Measurements from ENCODE around the gene CLN6. TPM values are rescaled to one million over a fixed set of nuclear protein-coding genes. Genes with fewer than 3 reads are reported as not detected.

Gene CLN6
- total RNA-seq, 1 donor from 2014 or later, result 24.4 TPM

DNA sequence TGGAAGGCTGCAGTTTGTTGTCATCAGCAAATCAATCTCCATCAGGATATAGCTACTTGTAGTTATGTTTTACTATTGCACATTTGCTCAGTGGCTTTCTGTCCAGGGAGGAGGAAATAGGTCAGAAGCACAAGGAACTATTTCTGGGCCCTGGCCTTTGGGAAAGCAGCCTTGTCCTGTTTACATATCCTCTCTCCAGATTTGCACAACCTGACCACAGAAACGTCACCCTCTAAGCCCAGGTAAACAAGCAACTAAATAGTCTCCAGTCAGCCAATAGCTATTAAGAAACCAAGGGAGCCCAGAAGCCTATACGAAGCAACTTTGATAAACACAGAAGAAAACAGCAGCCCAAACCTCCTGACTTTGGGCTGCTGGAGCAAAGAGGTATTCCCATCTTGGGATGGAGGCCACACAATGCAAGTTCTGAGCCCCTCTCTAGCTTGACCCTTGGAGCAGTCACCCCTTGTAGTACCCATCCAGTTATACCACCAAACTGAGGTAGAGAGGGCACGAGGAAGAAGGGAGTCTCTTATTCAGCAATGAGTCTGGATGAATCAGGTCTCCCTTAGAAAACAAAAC is 45.7 kb upstream of the CLN6 start:
- Histone ChIP-seq H3K4me3 (no peak overlapping the region), H3K36me3 (no peaks in the 10 kb centered on the region), H2AFZ (replicated peaks) (no peak overlapping the region), H3F3A (ENCODE audit: low read depth) (peaks cover 31% of the 10 kb centered on the region), H3K27ac (no peak overlapping the region), H3K4me1 (peaks cover 31% of the 10 kb centered on the region), H3K27me3 (no peaks in the 10 kb centered on the region), H4K20me1 (ENCODE audit: low read depth) (peaks cover 19% of the 10 kb centered on the region), H3K4me2 (no peak overlapping the region), H3K9ac (no peak overlapping the region), H3K9me3 (ENCODE audit: low read depth) (no peaks in the 10 kb centered on the region), H3K79me2 (ENCODE audit: low read depth) (peaks cover 23% of the 10 kb centered on the region)
- Mint-ChIP-seq H3K27ac (no peak overlapping the region), H3K4me1 (peaks cover 51% of the 10 kb centered on the region), H3K27me3 (ENCODE audit: insufficient read depth, low read depth) (peaks cover 4% of the 10 kb centered on the region), H3K4me3 (peak overlapping the region; percentile 41), H3K9me3 (no peaks in the 10 kb centered on the region), H3K36me3 (no peaks in the 10 kb centered on the region)
- no peak for DNase-seq (ENCODE audit: low spot score)
- no peak for TF ChIP-seq EZH2 (IDR thresholded peaks at IDR 0.05)

GRCh38 chr15:68274201-68274848 is 44.8 kb upstream of the CLN6 start:
- Histone ChIP-seq H3K27ac (no peak overlapping the region), H3K4me3 (no peak overlapping the region), H2AFZ (replicated peaks) (no peak overlapping the region), H4K20me1 (ENCODE audit: low read depth) (peaks cover 10% of the 10 kb centered on the region), H3K9ac (no peak overlapping the region), H3F3A (ENCODE audit: low read depth) (peaks cover 31% of the 10 kb centered on the region), H3K36me3 (no peaks in the 10 kb centered on the region), H3K79me2 (ENCODE audit: low read depth) (peaks cover 14% of the 10 kb centered on the region), H3K4me1 (peaks cover 23% of the 10 kb centered on the region), H3K27me3 (no peaks in the 10 kb centered on the region), H3K4me2 (no peak overlapping the region), H3K9me3 (ENCODE audit: low read depth) (no peaks in the 10 kb centered on the region)
- TF ChIP-seq EZH2 (IDR thresholded peaks at IDR 0.05) (no peak), CTCF (IDR thresholded peaks at IDR 0.05) (no peak), EZH2phosphoT487 (IDR thresholded peaks at IDR 0.05) (no peak)
- no peak for DNase-seq (ENCODE audit: low spot score)
- H3K27me3 Mint-ChIP-seq (ENCODE audit: insufficient read depth, low read depth), result peaks cover 4% of the 10 kb centered on the region
- no peaks in the 10 kb centered on the region for H3K9me3 Mint-ChIP-seq
- H3K36me3 Mint-ChIP-seq, result no peaks in the 10 kb centered on the region
- no peak overlapping the region for H3K4me3 Mint-ChIP-seq
- H3K27ac Mint-ChIP-seq, result no peak overlapping the region
- H3K4me1 Mint-ChIP-seq, result peaks cover 42% of the 10 kb centered on the region

GRCh38 chr15:68272721-68273271 is 43.3 kb upstream of the CLN6 start:
- no peaks in the 10 kb centered on the region for H3K27me3 ChIP-seq
- H3F3A ChIP-seq (ENCODE audit: low read depth), result peaks cover 17% of the 10 kb centered on the region
- H3K9me3 ChIP-seq (ENCODE audit: low read depth), result no peaks in the 10 kb centered on the region
- no peak overlapping the region for H3K27ac ChIP-seq
- Mint-ChIP-seq H3K9me3 (no peaks in the 10 kb centered on the region), H3K4me1 (peaks cover 40% of the 10 kb centered on the region), H3K27ac (no peak overlapping the region), H3K36me3 (no peaks in the 10 kb centered on the region), H3K4me3 (no peak overlapping the region), H3K27me3 (ENCODE audit: insufficient read depth, low read depth) (peaks cover 2% of the 10 kb centered on the region)
- no peak overlapping the region for H2AFZ ChIP-seq (replicated peaks)
- no peak overlapping the region for H3K4me2 ChIP-seq
- H3K9ac ChIP-seq, result no peak overlapping the region
- H3K79me2 ChIP-seq (ENCODE audit: low read depth), result no peaks in the 10 kb centered on the region
- no peaks in the 10 kb centered on the region for H3K36me3 ChIP-seq
- TF ChIP-seq EZH2 (IDR thresholded peaks at IDR 0.05), result no peak
- DNase-seq (ENCODE audit: low spot score), result no peak
- H3K4me1 ChIP-seq, result peaks cover 19% of the 10 kb centered on the region
- no peaks in the 10 kb centered on the region for H4K20me1 ChIP-seq (ENCODE audit: low read depth)
- no peak overlapping the region for H3K4me3 ChIP-seq

DNA sequence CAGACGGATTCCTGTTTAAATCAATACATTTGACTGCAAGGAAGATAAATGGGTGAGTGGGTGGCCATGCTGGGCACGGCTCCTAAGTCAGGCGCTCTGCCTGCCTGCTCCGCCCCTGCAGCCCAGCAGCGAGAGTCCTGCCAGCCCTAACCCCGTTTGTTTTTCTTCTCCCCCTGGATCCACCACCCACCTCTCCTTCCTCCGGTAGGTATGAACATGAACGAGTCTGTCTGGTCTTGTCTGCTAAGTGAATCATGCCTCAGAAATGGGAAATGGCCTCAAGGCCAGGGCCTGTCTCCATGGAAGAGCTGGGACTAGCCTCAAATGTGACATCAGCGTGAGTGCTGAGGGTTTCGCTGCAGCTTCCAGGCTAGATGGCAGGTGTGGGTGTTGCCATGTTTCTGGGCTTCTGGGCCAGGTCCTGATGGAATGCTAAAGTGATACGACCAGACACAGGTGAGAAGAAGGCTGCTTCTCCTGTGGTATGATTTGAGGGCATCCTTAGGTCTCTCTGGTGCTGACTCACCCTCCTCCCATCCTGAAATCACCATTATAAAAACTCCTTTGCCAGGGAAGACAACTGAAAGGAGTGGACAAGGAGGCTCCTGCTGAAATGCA is 42.4 kb upstream of the CLN6 start:
- H3K4me2 ChIP-seq, result peak overlapping the region; percentile 31
- H3K27ac Mint-ChIP-seq, result peak overlapping the region; percentile 31
- no peaks in the 10 kb centered on the region for H3K36me3 Mint-ChIP-seq
- H3K27ac ChIP-seq, result no peak overlapping the region
- DNase-seq (ENCODE audit: low spot score), result peak; percentile 31
- peaks cover 13% of the 10 kb centered on the region for H3F3A ChIP-seq (ENCODE audit: low read depth)
- H3K9me3 ChIP-seq (ENCODE audit: low read depth), result no peaks in the 10 kb centered on the region
- H3K36me3 ChIP-seq, result no peaks in the 10 kb centered on the region
- no peak for TF ChIP-seq EZH2phosphoT487 (IDR thresholded peaks at IDR 0.05)
- TF ChIP-seq EZH2 (IDR thresholded peaks at IDR 0.05), result no peak
- no peak for TF ChIP-seq CTCF (IDR thresholded peaks at IDR 0.05)
- H3K9me3 Mint-ChIP-seq, result no peaks in the 10 kb centered on the region
- H3K4me3 ChIP-seq, result no peak overlapping the region
- peaks cover 5% of the 10 kb centered on the region for H3K27me3 Mint-ChIP-seq (ENCODE audit: insufficient read depth, low read depth)
- no peaks in the 10 kb centered on the region for H3K27me3 ChIP-seq
- H3K4me1 ChIP-seq, result peaks cover 19% of the 10 kb centered on the region
- no peak overlapping the region for H3K4me3 Mint-ChIP-seq
- peak overlapping the region; percentile 73 for H2AFZ ChIP-seq (replicated peaks)
- no peaks in the 10 kb centered on the region for H4K20me1 ChIP-seq (ENCODE audit: low read depth)
- H3K79me2 ChIP-seq (ENCODE audit: low read depth), result no peaks in the 10 kb centered on the region
- no peak overlapping the region for H3K9ac ChIP-seq
- peaks cover 37% of the 10 kb centered on the region for H3K4me1 Mint-ChIP-seq
